Measurements from ENCODE around the gene INSYN2B. TPM values are rescaled to one million over a fixed set of nuclear protein-coding genes. Genes with fewer than 3 reads are reported as not detected.
"Not testable (repeated sequence)": the region's sequence is repeated elsewhere in the genome, so short reads cannot be mapped to it uniquely, and the experiment has no call there.

Gene INSYN2B
- total RNA-seq, 1 donor from 2014 or later, result 3.0 TPM

DNA sequence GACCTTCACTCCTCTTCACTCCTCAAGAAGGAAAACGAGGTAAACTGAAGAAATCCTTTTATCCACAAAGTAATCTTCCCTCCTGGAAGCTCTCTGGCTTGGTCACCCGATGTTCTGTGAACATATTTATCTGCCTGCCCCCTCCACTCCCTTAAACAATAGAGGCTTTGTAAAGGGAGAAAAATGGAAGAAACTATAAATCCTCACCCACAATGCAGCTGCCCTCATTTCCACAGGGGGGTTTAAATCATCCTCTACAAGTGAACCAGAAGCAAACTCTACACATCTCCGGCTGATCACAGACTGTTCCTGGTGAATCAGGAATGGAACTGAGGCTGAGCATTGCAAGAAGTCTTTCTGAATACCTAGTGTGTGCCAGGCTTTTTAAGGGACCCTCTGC, 7.2 kb downstream of the INSYN2B start:
- DNase-seq (ENCODE audit: extremely low read depth, low read depth, low spot score), result no peak

DNA sequence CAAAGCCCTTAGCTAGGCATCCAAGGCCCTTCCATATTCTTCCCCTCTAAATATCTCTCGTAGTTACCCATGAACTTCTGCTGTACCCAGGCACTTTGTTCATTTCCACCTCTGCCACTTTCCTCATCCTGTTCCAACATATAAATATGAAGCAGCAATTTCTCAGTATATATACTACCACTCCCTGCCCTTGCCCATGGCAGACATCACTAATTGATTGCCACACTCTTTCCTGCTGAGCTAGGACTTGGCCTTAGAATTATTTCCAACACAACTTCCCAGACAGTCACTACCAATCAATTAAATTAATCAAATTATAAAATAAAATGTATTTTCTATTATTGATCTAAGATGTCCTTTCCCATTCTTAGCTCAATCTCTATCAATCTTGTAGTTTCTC, 8.5 kb downstream of the INSYN2B start:
- DNase-seq (ENCODE audit: extremely low read depth, low read depth, low spot score), result no peak

DNA sequence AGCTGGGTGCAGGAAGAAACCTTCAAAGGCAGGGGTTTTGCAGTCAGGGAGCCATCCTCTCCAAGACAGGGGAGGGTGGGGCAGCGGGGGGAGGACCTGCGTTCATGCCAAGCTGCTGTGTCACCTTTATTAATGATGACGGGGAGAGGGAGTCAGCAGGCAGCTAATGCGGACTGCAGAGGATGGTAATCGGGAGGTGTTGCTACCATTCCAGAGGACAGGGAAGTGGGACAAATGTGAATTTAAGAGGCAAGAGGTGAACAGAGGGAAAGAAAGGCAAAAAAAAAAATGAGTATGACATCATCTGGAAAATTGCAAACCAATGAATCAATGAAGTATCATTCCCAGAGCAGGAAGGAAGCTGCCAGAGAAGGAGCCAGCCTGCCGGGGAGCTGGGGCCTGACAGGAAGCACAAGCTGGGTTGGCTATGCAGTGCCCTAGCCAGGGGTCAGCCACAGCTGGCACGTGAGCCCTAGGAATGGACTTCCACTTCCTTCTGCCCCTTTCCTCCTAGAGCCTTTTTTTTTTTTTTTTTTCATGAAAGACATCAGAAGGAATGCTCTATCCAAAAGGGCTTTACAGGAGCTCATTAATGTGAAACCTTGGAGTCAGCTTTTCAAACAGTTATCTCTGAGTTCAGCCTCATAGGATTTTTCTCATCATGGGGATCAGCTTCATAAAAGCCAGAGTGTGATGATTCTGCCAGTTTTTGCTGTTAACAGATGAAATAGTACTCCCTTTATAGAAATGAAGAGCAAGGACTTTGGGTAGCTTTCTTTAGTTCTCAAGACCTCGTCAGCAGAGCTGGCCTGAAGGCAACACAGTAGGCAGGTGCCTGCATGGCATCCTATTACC, 9.2 kb downstream of the INSYN2B start:
- peak; percentile 45 for DNase-seq (ENCODE audit: extremely low read depth, low read depth, low spot score)

DNA sequence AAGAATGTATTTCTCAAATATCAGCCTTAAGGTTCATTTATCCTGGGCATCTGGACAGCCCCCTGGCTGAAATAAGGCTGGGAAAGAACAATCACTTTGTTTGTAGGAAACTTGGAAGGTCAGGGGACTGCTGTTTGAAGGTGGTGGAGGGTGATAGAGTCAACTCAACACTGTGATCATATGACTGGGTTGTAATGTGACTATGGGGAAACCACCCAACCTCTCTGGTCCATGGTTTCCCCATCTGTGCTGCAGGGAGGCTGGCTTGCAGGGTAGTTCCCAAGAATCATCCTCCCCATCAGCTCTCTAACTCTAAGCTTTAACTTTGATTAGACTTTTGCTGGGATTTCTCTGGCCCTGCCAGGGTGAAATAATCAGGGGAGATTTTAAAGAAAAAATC, 10.0 kb downstream of the INSYN2B start:
- no peak for DNase-seq (ENCODE audit: extremely low read depth, low read depth, low spot score)

DNA sequence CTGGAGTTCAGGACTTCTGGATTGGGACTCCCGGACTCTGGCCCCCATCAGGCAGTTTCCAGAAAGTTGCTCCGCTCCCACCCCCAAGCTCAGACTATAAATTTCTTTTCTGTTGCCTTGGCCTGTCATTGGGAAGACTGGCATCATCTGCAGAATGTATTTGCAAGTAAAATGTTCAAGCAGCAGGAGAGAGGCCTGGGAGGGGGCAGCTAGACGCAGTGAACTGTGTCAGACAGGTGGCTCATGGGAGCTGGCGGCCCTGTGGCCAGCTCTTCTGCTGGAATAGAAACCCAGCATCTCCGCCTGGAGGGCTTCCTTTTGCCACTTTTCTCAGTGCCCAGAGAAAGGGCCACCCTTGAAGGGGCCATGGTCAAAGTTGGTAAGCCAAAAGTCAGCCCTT, 16.0 kb downstream of the INSYN2B start:
- no peak for DNase-seq (ENCODE audit: extremely low read depth, low read depth, low spot score)

DNA sequence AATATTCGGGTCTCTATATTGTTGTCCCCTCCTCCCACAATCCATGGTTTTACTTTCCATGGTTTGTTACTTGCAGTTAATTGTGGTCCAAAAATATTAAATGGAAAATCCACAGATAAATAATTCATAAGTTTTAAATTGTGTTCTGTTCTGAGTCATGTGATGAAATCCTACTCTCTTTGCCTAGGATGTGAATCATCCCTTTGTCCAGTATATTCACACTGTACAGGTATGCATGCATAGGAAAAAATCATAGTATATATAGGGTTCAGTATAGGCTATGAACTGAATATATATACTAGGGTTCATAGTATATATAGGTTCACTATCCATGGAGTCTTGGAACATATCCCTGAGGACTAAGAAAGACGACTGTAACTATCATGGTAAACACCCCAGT, 19.6 kb downstream of the INSYN2B start:
- DNase-seq (ENCODE audit: extremely low read depth, low read depth, low spot score), result no peak

DNA sequence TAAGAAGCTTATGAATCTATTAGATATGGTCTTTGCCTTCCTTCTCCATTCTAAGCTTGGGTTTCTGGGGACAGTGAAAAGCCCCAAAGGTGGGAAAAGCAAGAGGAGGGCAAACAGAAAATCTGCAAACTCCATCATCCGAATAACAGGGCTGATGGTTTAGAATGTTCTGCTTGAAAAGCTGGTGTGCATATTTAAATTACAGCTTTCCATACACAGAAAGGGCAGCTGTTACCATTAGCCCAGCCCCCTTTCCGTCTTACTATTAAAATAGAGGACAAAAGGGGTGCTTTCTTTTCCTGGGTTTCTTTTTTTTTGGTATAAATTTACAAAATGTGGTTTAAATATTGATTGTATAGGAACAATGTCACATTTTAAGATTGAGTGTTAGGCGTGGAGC, 22.0 kb downstream of the INSYN2B start:
- no peak for DNase-seq (ENCODE audit: extremely low read depth, low read depth, low spot score)

DNA sequence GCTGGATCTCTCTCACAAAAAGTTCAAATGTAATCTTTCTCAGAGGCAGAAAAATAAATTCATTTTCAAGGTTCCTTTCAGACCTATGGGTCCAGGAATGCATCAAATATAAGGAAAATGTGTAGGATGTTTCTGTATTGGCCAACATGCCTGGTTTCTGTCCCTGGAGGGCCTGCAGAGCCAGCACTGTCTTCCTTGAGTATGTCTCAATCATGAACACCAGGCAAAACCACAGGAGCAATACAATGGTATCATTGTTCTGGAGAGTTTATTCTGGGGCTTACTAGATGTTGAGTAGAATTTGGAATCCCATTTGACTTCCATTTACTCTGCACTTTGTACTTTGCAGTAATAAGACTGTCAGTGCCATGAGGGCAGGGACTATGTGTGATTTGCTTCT, 23.5 kb downstream of the INSYN2B start:
- DNase-seq (ENCODE audit: extremely low read depth, low read depth, low spot score), result no peak

DNA sequence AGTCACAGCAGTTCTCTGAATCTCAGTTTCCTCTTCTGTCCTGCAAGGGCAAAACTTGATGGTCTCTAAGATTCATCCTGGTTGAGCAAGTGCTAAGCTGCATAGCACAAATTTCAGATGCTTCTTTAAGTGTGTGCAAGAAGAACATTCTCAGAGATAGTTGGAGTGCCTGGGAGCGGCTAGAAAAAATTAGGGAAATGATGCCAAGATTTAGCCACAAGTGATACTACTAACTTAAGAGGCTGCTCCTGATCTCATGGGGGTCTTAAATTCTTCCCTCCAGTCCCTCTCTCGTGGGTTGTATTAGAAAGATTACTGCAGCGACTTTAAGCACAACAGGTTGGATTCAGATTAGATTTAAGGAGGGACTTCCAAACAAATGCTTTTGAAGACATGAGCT, 24.2 kb downstream of the INSYN2B start:
- no peak for DNase-seq (ENCODE audit: extremely low read depth, low read depth, low spot score)

DNA sequence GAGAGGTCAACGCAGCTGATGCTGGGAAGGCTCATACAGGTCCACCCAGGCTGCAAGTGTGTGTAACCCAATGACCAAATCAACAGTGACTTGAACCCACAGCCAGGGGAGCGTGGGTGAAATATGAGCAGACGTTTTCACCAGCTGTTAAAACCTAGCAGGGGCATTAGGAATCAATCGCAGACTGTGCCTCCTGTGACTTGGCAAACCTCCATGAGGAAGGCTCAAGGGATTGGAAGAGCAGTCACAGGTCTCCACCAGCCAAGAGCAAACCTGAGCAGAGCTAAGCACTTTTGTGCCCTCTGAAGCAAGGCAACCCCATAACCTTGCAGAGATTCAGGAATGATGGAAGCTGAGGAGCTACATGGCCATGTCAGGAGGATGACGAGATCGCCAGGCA, 25.5 kb downstream of the INSYN2B start:
- DNase-seq (ENCODE audit: extremely low read depth, low read depth, low spot score), result no peak

DNA sequence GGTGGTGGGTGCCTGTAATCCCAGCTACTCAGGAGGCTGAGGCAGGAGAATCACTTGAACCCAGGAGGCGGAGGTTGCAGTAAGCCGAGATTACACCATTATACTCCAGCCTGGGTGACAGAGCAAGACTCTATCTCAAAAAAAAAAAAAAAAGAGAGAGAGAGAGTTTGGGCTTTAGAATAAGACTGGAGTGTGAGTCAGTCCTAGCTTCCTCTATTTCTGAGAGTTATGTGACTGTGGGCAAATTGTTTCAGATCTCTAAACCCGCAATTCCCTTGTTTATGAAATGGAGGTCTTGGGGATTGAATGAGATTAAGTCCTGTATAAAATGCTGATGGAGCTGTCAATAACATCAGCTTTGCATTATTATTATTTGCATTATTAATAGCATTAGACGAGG, 27.1 kb downstream of the INSYN2B start:
- DNase-seq (ENCODE audit: extremely low read depth, low read depth, low spot score), result not testable (repeated sequence)

DNA sequence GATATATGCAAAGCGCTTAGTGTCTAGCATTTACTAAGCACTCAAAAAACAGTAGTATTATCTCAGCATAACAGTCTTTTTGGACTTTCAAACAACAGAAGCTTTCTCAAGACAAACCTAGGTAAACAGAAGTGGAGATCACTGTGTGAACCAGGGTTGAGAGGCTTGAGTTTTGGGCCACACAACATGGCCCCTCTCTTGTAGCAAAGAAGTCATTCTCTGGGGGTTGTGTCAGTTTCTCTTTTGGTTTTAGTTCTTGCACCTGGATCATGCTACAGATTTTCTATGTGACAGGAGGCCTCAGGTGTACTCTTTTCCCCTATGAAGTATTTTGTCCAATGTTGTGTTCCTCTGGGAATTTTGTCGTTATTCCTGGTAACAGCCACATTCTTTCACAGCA, 30.0 kb downstream of the INSYN2B start:
- no peak for DNase-seq (ENCODE audit: extremely low read depth, low read depth, low spot score)

DNA sequence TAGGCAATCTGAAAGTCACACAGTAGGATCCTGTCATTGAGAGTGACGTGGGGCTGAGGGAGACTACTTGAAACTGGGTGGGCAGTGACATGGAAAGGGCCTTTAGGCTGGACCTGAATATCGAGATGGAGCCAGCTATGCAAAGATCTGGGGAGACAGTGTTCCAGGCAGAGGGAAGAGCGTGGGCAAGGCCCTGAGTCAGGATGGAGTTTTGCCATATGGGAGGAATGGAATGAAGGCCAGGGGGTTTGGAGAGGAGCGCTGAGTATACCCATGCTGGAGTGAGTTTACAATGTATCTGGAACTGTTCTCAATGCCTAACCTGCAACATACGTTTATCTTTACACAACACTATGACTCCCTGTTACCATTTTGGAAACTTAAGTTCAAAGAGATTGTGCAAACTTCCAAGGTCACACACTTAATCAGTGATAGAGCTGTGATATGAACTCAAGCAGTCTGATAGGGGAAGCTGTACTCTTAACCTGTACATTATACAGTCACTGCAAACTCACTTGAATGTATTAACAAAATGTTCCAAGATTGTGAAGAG, 33.5 kb downstream of the INSYN2B start:
- DNase-seq (ENCODE audit: extremely low read depth, low read depth, low spot score), result no peak

DNA sequence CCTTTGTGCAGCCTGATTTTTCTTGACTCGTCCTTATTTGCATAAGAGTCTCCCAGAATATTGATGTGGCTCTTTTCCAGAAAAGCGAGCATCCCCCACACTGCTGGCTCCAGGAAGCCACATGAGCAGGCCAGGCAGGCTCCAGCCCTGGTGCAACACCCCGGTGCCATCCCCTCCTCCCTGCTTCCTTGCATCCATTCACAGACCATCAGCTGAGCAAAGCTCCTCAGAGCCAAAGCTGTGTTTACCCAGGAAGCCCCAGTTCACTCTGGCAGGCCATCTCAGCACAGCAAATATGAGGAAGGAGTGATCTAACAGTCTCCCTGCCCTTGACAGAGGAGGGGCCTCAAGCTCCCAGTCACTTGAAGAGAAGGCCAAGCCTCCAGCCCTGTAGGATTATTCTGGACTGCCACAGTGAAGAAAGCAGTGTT, 34.4 kb downstream of the INSYN2B start:
- peak; percentile 39 for DNase-seq (ENCODE audit: extremely low read depth, low read depth, low spot score)

DNA sequence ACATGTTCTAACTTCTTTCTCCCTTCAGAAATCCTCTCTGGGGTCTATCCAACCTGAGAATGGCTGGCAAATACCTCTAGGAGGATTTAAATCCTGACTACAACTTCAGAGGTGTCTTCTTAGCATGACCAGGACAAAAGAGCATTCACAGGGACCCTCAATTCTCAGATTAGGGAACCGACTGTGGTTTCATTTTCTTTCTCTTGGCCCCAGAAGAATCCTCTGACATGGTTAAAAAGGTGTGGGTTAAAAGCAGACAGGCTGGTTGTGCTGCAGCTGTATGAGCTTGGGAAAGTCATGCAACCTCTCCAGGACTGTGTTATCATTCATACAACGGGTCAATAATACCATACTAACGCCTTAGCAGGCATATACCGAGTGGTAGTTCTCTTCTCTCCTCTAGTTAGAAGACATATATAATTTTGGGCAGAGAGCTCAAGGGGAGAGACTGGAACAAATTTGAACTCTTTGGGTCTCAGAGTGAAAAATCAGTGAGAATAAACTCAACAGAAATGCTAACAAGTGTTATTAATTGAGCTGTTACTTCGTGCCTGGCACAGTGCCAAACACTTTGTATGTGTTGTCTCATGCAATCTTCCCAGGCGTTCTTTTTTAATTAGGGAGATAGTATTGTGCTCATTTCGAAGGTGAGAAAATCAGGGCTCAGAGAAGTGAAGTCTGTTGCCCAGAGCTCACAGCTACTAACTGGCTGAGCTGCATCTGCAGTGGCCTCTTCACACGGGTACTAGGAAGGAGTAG, 35.2 kb downstream of the INSYN2B start:
- no peak for DNase-seq (ENCODE audit: extremely low read depth, low read depth, low spot score)

DNA sequence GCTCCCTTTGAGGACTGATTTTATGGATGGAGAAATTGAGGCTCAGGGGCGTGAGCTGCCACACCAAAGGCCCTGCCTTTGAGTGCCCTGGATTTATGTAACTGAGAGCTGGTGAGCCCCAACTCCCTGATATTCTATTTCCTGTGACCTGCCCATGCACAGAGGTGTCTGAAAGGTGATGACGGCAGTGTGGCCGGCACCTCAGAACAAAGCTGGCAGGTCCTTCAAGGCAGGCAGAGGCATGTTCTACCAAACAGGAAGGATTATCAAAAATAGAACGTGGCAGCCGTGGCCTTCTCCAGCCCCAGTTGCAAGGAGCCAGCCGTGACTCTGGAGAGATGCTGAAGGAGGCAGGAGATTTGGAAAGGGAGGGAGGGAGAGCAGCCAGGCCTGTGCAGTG, 36.2 kb downstream of the INSYN2B start:
- no peak for DNase-seq (ENCODE audit: extremely low read depth, low read depth, low spot score)

DNA sequence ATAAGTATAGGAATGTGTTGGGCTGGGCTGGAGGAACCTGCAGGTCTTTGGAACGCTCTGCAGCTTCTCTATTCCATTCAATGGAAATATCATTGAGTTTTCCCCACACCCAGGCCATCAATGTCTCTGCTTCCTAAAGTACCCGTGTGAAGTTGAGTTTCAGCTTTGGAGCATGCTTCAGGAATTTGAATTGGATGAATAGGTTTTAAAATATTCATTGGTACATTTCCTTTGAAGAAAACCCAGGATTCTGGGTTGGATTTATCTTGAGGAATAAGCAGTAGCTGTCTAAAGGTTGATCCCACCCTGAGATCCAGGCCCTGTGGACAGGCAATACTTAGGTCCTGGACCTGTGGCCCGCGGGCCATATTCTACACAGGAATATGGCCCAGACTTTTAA, 37.3 kb downstream of the INSYN2B start:
- no peak for DNase-seq (ENCODE audit: extremely low read depth, low read depth, low spot score)

DNA sequence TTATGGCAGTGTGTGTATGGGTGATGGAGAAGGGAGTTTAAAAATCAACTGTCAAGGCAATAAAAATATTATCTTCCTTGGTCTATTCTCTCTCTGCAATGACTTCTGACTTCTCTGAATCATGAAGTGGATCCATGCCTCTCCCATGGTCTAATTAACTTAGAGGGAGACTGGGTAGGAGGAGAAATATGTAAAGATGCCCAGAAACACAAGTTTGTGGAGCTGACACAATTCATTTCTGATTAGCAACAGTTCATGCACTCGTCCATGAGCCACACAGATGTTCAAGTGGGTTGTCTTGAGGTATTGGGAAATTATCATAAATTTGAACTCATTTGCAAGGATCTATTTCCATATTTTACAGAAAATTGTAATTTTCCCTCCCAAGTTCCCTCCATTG, 38.1 kb downstream of the INSYN2B start:
- DNase-seq (ENCODE audit: extremely low read depth, low read depth, low spot score), result no peak

DNA sequence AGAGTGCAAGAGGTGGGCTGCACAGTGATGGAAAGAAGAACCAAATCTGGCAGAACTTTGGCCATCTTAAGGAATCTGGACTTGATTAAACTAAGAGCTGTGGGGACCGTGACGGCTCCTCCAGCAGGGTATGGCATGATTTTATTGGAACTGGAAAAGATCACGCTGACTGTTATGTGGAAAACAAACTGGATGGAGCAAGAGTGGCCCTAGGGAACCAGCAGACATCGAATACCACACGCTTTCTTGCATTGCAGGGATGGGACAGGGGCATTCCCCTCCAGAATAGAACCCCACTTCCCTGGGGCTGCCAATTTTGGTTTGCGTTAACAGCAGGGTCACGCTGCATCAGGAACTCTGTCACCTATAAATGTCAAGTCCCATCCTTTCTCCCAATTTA, 38.8 kb downstream of the INSYN2B start:
- no peak for DNase-seq (ENCODE audit: extremely low read depth, low read depth, low spot score)

DNA sequence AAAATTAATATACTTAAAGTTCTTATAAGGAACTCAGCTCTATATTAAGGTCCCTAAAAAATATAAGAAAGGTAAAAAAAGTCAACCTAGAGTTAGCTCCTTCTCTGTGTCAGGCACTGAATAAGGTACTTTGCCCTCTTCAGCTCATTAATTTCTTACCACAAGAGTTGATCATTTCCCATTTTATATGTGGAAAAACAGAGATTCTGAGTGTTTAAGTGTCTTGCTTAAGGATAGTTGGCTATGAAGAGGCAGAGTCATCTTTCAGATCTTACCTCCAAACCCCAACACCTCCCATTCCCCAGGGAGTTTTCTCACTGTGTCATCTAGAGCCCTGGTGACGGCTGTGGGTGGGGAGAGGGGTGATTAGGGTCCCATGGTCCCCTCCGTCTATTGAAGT, 40.6 kb downstream of the INSYN2B start:
- DNase-seq (ENCODE audit: extremely low read depth, low read depth, low spot score), result no peak

DNA sequence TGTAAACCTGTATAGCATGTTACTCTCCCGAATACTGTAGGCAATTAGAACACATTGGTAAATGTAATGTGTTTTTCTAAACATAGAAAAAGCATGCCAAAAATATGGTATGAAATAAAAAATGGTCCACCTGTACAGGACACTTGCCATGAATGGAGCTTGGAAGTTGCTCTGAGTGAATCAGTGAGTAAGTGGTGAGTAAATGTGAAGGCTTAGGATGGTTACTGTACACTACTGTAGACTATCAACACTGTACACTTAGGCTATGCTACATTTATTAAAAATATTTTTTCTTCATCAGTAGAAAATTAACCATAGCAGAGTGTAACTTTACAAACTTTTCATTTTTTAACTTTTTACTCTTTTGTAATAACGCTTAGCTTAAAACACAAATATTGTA, 41.9 kb downstream of the INSYN2B start:
- no peak for DNase-seq (ENCODE audit: extremely low read depth, low read depth, low spot score)

DNA sequence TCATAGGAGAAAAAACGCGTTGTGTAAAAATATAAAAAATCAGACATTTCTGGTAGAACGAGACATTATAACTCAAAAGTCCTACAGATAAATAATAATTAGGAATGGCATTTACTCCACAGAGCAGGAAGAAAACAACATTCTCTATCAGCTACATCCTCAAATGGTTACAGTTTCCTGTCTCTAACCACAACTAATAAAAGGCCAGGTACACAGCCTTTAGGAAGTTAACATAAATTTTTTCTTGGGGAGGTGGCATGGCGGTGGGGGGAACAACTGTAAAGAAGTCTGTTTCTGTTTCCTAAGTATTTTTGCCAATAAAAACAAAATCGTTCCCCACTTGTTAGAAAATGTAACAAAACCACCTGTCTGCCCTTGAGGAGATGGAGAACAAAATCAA, 44.5 kb downstream of the INSYN2B start:
- no peak for DNase-seq (ENCODE audit: extremely low read depth, low read depth, low spot score)
